Measurements from ENCODE around the gene ESPN. TPM values are rescaled to one million over a fixed set of nuclear protein-coding genes. Genes with fewer than 3 reads are reported as not detected.

The ESPN gene
- total RNA-seq, 2 experiments from 2014 or later = 0.14 to 0.55 TPM

DNA sequence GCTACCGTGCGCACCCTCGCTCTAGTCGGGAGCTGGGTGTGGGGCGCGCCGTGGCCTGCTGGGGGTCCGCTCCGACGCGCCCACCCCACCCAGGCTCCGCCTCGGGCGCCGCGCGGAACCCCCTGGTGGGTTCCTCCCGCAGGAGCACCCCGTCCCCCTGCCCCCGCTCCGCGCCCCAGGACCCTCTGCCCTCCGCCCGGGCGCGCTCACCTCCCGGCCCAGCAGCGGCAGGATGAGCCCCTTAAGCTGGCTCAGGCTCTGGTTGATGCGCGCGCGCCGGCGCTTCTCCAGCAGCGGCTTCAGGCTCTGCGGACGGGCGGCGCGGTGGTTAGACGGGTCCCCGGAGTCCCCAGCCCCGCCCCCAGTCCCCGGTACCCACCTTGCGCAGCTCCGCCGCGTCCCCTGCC is 5.2 kb upstream of the ESPN start:
- DNase-seq (peak; percentile 30), ATAC-seq (no peak)
- intact Hi-C loops (cut with DNase I, micrococcal nuclease) = no loop called here
- Mint-ChIP-seq H3K9me3 (ENCODE audit: low read depth) (no peaks in the 10 kb centered on the region), H3K27me3 (peaks cover 60% of the 10 kb centered on the region), H3K36me3 (ENCODE audit: low read depth) (no peaks in the 10 kb centered on the region), H3K4me1 (peaks cover 18% of the 10 kb centered on the region), H3K27ac (no peak overlapping the region), H3K4me3 (no peak overlapping the region)
- CTCF ChIA-PET = interaction anchor here (1.1 to 6.6 kb wide), 4 partner anchors 18 to 174 kb away, joined by 3 to 55 read pairs (median 19); partner anchors contain the start of gene HES3
- POLR2A ChIA-PET = interaction anchor here (1.0 kb wide), 1 partner anchor 20 kb away, joined by 6 read pairs; no protein-coding TSS in a partner anchor

GRCh38 chr1:6419804-6420453 is 4.6 kb upstream of the ESPN start, which contains the start of gene HES2:
Gene HES2 (minus strand): TSS chr1:6419919. CDS start chr1:6419820, 99 bp downstream.
- no peak within 1 kb of the TSS for H3K27ac Mint-ChIP-seq
- ATAC-seq (no peak), DNase-seq (no peak)
- CTCF ChIA-PET = interaction anchor here (0.6 to 6.6 kb wide), 6 partner anchors 17 to 175 kb away, joined by 3 to 55 read pairs (median 3); partner anchors contain the start of gene HES3
- H3K4me1 Mint-ChIP-seq = peaks cover 12% of the 10 kb centered on the region
- intact Hi-C loops (cut with DNase I, micrococcal nuclease) = loop anchor here in 1 of 2 experiments (5.0 kb wide), 1 partner anchor 173 kb away; no protein-coding TSS in a partner anchor
- H3K9me3 Mint-ChIP-seq (ENCODE audit: low read depth) = no peaks in the 10 kb centered on the region
- POLR2A ChIA-PET = interaction anchor here (1.0 kb wide), 1 partner anchor 19 kb away, joined by 6 read pairs; no protein-coding TSS in a partner anchor
- H3K27me3 Mint-ChIP-seq = peaks cover 57% of the 10 kb centered on the region
- no peaks in the 10 kb centered on the region for H3K36me3 Mint-ChIP-seq (ENCODE audit: low read depth)
- H3K4me3 Mint-ChIP-seq = no peak within 1 kb of the TSS

DNA sequence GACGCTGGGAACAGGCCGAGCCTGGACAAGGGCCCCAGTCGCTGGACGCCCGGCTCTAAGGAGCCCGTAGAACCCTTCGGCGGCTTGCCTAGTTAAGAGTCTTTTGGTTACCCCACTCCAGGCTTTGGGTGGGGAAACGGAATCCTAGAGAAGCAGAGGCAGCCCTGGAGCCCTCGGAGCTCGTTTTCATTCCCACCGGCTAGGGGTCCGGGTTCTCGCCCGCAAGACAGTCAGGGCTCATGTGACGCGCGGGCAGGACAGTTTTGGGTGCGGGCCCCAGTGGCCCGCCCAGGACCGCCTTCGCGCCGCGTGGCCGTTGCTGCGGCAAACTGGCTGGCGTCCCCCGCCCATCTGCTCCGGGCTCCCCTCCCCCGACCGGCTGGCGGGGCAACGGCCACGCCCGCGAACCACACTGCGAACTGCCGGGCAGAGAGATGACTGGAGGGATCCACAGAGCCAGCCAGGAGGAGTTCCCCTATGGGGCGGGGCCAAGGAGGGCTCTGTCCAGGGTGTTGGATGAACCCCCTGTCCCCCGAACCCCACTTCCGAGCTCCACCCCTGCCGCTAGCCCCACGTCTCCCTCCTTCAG is 4.0 kb upstream of the ESPN start:
- Mint-ChIP-seq H3K27ac (no peak overlapping the region), H3K27me3 (peaks cover 55% of the 10 kb centered on the region), H3K4me1 (peaks cover 12% of the 10 kb centered on the region), H3K9me3 (ENCODE audit: low read depth) (no peaks in the 10 kb centered on the region), H3K36me3 (ENCODE audit: low read depth) (no peaks in the 10 kb centered on the region), H3K4me3 (no peak overlapping the region)
- intact Hi-C loops (cut with DNase I, micrococcal nuclease) = loop anchor here in 1 of 2 experiments (5.0 kb wide), 1 partner anchor 173 kb away; no protein-coding TSS in a partner anchor
- DNase-seq (no peak), ATAC-seq (no peak)
- POLR2A ChIA-PET = interaction anchor here (1.0 kb wide), 1 partner anchor 18 kb away, joined by 6 read pairs; no protein-coding TSS in a partner anchor
- CTCF ChIA-PET = interaction anchor here (0.6 to 6.6 kb wide), 10 partner anchors 11 to 188 kb away, joined by 3 to 55 read pairs (median 4); partner anchors contain the start of genes ACOT7 and HES3

- peaks cover 12% of the 10 kb centered on the region for H3K4me1 Mint-ChIP-seq
- H3K9me3 Mint-ChIP-seq (ENCODE audit: low read depth) = no peaks in the 10 kb centered on the region
- DNase-seq (no peak), ATAC-seq (no peak)
- H3K4me3 Mint-ChIP-seq = no peak overlapping the region
- POLR2A ChIA-PET = no interaction called here
- intact Hi-C loops (cut with DNase I, micrococcal nuclease) = loop anchor here in 1 of 2 experiments (5.0 kb wide), 1 partner anchor 174 kb away; no protein-coding TSS in a partner anchor
- no peak overlapping the region for H3K27ac Mint-ChIP-seq
- no peaks in the 10 kb centered on the region for H3K36me3 Mint-ChIP-seq (ENCODE audit: low read depth)
- H3K27me3 Mint-ChIP-seq = peaks cover 51% of the 10 kb centered on the region
- CTCF ChIA-PET = interaction anchor here (0.6 to 6.6 kb wide), 7 partner anchors 10 to 189 kb away, joined by 3 to 55 read pairs (median 7); partner anchors contain the start of genes ACOT7 and HES3
These were observed 3.3 kb upstream of the ESPN start for GRCh38 chr1:6421266-6421665.

GRCh38 chr1:6423321-6423999 is 1.1 kb upstream of the ESPN start:
- peak overlapping the region; percentile 7 for H3K4me3 Mint-ChIP-seq
- H3K27me3 Mint-ChIP-seq = peaks cover 36% of the 10 kb centered on the region
- ChIA-PET POLR2A (interaction anchor here (0.6 kb wide), 1 partner anchor 125 kb away, joined by 3 read pairs; no protein-coding TSS in a partner anchor), CTCF (interaction anchor here (0.6 to 6.6 kb wide), 32 partner anchors 9 to 258 kb away, joined by 3 to 55 read pairs (median 6); partner anchors contain the start of genes HES3 and RNF207)
- H3K4me1 Mint-ChIP-seq = peaks cover 12% of the 10 kb centered on the region
- DNase-seq = peak; percentile 87
- no peaks in the 10 kb centered on the region for H3K9me3 Mint-ChIP-seq (ENCODE audit: low read depth)
- no peaks in the 10 kb centered on the region for H3K36me3 Mint-ChIP-seq (ENCODE audit: low read depth)
- intact Hi-C loops (cut with DNase I, micrococcal nuclease) = loop anchor here in 1 of 2 experiments (1.0 to 5.0 kb wide), 4 partner anchors 15 to 176 kb away; no protein-coding TSS in a partner anchor
- H3K27ac Mint-ChIP-seq = no peak overlapping the region
- ATAC-seq = peak; percentile 83

DNA sequence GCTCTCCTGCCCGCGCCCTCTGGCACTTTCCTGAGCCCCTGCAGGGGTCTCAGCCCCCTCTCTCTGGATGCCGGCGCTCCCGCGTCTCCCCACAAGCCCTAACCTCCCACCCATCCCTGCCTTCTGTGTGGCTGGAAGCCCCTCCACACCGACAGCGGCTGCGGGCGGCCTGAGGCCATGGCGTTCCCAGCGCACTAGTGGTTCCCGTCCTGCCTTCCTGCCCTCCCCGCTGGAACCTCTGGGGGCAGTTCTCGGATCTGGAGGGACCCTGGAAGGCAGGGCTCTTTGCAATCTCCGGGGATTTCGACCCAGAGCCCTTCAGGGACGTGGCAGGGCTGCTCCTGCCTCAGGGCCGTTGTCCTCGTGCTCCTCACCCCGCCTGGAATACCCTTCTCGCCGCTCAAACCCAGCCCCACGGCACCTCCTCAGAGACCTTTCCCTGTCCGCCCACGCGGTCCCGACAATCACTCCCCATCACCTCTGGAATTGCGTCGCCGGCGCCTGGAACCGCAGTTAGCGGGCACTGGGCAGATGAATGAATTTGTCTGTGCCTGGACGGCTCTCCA is 493 bp upstream of the ESPN start:
- intact Hi-C loops (cut with DNase I, micrococcal nuclease) = loop anchor here (1.0 to 5.0 kb wide), 5 partner anchors 14 to 177 kb away; no protein-coding TSS in a partner anchor
- ChIA-PET POLR2A (no interaction called here), CTCF (interaction anchor here (0.6 to 6.6 kb wide), 23 partner anchors 10 to 257 kb away, joined by 3 to 55 read pairs (median 6); partner anchors contain the start of genes HES3 and RNF207)
- Mint-ChIP-seq H3K27ac (no peak overlapping the region), H3K4me3 (peak overlapping the region; percentile 7), H3K36me3 (ENCODE audit: low read depth) (no peaks in the 10 kb centered on the region), H3K27me3 (peaks cover 35% of the 10 kb centered on the region), H3K9me3 (ENCODE audit: low read depth) (no peaks in the 10 kb centered on the region), H3K4me1 (peaks cover 11% of the 10 kb centered on the region)
- DNase-seq (no peak), ATAC-seq (no peak)

DNA sequence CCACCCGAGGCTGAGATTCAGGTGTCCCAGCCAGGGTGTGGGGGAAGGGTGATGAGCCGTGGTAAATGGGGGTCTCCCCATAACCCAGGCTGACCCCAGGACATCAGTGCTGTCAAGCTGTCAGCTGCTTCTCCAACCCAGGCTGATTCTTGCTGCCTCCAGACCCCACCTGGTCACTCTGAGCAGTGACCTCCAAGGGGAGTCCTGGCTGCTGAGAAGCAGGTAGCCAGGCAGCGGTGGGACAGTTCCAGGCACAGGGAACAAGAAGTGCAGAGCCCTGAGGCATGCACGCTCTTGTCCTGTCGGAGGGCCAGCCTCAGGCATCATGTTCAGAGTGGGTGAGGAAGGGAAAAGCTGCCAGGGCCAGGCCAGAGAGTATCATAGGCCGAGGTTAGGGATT is 1.1 kb downstream of the ESPN start:
- H3K27ac Mint-ChIP-seq = no peak overlapping the region
- H3K4me1 Mint-ChIP-seq = peaks cover 9% of the 10 kb centered on the region
- intact Hi-C loops (cut with DNase I, micrococcal nuclease) = loop anchor here in 1 of 2 experiments (2.0 kb wide), 1 partner anchor 13 kb away; no protein-coding TSS in a partner anchor
- H3K36me3 Mint-ChIP-seq (ENCODE audit: low read depth) = no peaks in the 10 kb centered on the region
- POLR2A ChIA-PET = no interaction called here
- no peak overlapping the region for H3K4me3 Mint-ChIP-seq
- H3K27me3 Mint-ChIP-seq = peaks cover 30% of the 10 kb centered on the region
- CTCF ChIA-PET = interaction anchor here (0.7 to 2.6 kb wide), 2 partner anchors 9 to 12 kb away, joined by 3 to 16 read pairs; no protein-coding TSS in a partner anchor
- DNase-seq = no peak
- H3K9me3 Mint-ChIP-seq (ENCODE audit: low read depth) = no peaks in the 10 kb centered on the region
- no peak for ATAC-seq

GRCh38 chr1:6426277-6426971 is 1.8 kb downstream of the ESPN start:
- no peaks in the 10 kb centered on the region for H3K9me3 Mint-ChIP-seq (ENCODE audit: low read depth)
- ATAC-seq (no peak), DNase-seq (no peak)
- peaks cover 24% of the 10 kb centered on the region for H3K27me3 Mint-ChIP-seq
- no peak overlapping the region for H3K27ac Mint-ChIP-seq
- no peaks in the 10 kb centered on the region for H3K36me3 Mint-ChIP-seq (ENCODE audit: low read depth)
- ChIA-PET CTCF (interaction anchor here (0.6 to 2.6 kb wide), 3 partner anchors 8 to 67 kb away, joined by 3 to 16 read pairs (median 3); no protein-coding TSS in a partner anchor), POLR2A (no interaction called here)
- intact Hi-C loops (cut with DNase I, micrococcal nuclease) = no loop called here
- no peak overlapping the region for H3K4me3 Mint-ChIP-seq
- peaks cover 9% of the 10 kb centered on the region for H3K4me1 Mint-ChIP-seq

GRCh38 chr1:6426972-6427350 is 2.4 kb downstream of the ESPN start:
- Mint-ChIP-seq H3K9me3 (ENCODE audit: low read depth) (no peaks in the 10 kb centered on the region), H3K4me1 (peaks cover 9% of the 10 kb centered on the region), H3K27ac (no peak overlapping the region), H3K27me3 (peaks cover 20% of the 10 kb centered on the region), H3K4me3 (no peak overlapping the region), H3K36me3 (ENCODE audit: low read depth) (no peaks in the 10 kb centered on the region)
- ATAC-seq (no peak), DNase-seq (no peak)
- CTCF ChIA-PET = interaction anchor here (0.6 to 2.6 kb wide), 2 partner anchors 11 to 66 kb away, joined by 3 to 16 read pairs; no protein-coding TSS in a partner anchor
- intact Hi-C loops (cut with DNase I, micrococcal nuclease) = no loop called here
- POLR2A ChIA-PET = no interaction called here
